HL-60 (cell line): ENCODE measurements around the gene NECTIN2.

Experiments
- POLR2AphosphoS5 ChIP-seq: IDR thresholded peaks from 2 replicates; pipeline ENCODE4 v1.6.1; 2012; ENCODE audit warnings: low read depth
- TF ChIP-seq, protein P1 (sequence below): IDR thresholded peaks from one replicate; pipeline ENCODE4 v1.5.1; 2011; ENCODE audit warnings: low read length, control low read depth, inconsistent platforms; ENCODE audit not compliant: insufficient read depth
- TF ChIP-seq, protein P2 (sequence below): IDR thresholded peaks from 2 replicates; pipeline ENCODE4 v1.6.1; 2012; ENCODE audit warnings: low read depth; ENCODE audit not compliant: insufficient replicate concordance

DNA sequence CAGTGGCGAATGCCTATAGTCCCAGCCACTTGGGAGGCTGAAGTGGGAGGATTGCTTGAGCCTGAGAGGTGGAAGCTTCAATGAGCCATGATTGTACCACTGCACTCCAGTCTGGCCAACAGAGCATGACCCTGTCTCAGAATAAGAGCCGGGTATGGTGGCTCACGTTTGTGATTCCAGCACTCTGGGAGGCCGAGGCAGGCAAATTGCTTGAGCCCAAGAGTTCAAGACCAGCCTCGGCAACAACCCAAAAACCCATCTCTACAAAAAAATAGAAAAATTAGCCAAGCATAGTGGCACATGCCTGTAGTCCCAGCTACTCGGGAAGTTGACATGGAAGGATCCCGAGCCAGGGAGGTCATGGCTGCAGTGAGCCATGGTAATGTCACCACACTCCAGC is 5.3 kb upstream of the NECTIN2 start:
- TF ChIP-seq, protein P1, sequence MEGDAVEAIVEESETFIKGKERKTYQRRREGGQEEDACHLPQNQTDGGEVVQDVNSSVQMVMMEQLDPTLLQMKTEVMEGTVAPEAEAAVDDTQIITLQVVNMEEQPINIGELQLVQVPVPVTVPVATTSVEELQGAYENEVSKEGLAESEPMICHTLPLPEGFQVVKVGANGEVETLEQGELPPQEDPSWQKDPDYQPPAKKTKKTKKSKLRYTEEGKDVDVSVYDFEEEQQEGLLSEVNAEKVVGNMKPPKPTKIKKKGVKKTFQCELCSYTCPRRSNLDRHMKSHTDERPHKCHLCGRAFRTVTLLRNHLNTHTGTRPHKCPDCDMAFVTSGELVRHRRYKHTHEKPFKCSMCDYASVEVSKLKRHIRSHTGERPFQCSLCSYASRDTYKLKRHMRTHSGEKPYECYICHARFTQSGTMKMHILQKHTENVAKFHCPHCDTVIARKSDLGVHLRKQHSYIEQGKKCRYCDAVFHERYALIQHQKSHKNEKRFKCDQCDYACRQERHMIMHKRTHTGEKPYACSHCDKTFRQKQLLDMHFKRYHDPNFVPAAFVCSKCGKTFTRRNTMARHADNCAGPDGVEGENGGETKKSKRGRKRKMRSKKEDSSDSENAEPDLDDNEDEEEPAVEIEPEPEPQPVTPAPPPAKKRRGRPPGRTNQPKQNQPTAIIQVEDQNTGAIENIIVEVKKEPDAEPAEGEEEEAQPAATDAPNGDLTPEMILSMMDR: no peak
- TF ChIP-seq, protein P2, sequence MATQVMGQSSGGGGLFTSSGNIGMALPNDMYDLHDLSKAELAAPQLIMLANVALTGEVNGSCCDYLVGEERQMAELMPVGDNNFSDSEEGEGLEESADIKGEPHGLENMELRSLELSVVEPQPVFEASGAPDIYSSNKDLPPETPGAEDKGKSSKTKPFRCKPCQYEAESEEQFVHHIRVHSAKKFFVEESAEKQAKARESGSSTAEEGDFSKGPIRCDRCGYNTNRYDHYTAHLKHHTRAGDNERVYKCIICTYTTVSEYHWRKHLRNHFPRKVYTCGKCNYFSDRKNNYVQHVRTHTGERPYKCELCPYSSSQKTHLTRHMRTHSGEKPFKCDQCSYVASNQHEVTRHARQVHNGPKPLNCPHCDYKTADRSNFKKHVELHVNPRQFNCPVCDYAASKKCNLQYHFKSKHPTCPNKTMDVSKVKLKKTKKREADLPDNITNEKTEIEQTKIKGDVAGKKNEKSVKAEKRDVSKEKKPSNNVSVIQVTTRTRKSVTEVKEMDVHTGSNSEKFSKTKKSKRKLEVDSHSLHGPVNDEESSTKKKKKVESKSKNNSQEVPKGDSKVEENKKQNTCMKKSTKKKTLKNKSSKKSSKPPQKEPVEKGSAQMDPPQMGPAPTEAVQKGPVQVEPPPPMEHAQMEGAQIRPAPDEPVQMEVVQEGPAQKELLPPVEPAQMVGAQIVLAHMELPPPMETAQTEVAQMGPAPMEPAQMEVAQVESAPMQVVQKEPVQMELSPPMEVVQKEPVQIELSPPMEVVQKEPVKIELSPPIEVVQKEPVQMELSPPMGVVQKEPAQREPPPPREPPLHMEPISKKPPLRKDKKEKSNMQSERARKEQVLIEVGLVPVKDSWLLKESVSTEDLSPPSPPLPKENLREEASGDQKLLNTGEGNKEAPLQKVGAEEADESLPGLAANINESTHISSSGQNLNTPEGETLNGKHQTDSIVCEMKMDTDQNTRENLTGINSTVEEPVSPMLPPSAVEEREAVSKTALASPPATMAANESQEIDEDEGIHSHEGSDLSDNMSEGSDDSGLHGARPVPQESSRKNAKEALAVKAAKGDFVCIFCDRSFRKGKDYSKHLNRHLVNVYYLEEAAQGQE: no peak
- no peak for TF ChIP-seq POLR2AphosphoS5
